ENCODE data around the gene KCNJ5.

The KCNJ5 gene

DNA sequence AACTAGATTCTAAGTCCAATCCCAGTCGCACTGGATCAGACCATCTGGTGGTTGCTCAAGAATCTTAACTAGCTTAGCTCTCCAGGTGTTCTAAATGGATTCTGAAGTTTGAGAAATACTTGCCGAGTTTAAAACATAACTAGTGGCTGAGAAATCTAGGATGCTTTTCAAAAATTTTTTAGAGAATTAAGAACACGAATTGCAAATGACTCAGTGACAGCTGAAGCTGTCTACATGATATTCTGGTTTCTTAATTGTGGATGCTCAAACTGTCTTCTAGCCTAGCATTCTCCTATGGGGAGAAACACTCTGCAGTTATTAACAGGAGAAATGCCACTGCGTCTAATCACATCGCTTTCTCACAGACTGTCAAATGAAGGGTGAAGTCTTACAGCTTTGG, 71.7 kb downstream of the KCNJ5 start:
- DNase-seq = no peak

- DNase-seq = peak in 1 of 5 donors; percentile 81
Observed at GRCh38 chr11:128963744-128964325, 72.7 kb downstream of the KCNJ5 start.

DNA sequence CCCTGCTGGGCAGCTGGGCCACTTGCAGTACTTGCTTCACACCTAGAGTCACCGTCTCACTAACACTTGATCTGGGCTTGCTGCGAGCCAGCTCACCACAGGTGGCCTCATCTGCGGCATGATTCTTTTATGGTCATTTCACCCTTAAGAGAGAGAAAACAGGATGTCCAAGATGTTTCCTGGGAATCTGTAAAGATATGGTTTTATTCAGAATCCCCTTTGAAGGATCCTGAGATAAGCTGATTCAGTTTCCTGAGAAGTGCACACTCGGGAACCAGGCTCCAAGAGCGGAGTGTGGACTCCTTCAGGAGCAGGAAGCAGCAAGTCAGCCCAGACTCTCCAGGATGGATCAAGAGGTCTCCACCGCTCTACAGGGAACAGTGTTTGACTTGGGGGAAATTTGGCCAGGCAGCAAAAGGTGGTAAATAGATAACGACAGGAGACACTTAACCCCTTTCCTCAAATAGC, 73.3 kb downstream of the KCNJ5 start:
- no peak for DNase-seq

- peak in 1 of 5 donors; percentile 67 for DNase-seq
Observed at GRCh38 chr11:128965485-128965884, 74.3 kb downstream of the KCNJ5 start.

GRCh38 chr11:128967578-128967977, 76.4 kb downstream of the KCNJ5 start:
- no peak for DNase-seq

- no peak for DNase-seq
Observed at GRCh38 chr11:128968916-128969315, 77.8 kb downstream of the KCNJ5 start.
